HepG2 (cell line): ENCODE data around the gene TFEB. TPM values are rescaled to one million over a fixed set of nuclear protein-coding genes. Genes with fewer than 3 reads are reported as not detected.
A peak's percentile ranks its signal among the peaks of the same experiment; 100 is the strongest.

Experiments
- AGO2 ChIP-seq: fragments of 200-400 bp; formaldehyde crosslinking; optimal IDR thresholded peaks from 2 replicates; pipeline ENCODE3; 2017; ENCODE audit warnings: mild to moderate bottlenecking, low read depth, low read length, moderate library complexity
- ATAD3A ChIP-seq: sonication (generic); formaldehyde crosslinking; IDR thresholded peaks from 2 replicates; pipeline ENCODE4 v1.4.0; 2020; ENCODE audit warnings: missing genetic modification reagents
- CREBL2 ChIP-seq: sonication (generic); formaldehyde crosslinking; IDR thresholded peaks from 2 replicates; pipeline ENCODE4 v1.8.1; 2023; ENCODE audit warnings: missing genetic modification reagents, mild to moderate bottlenecking, borderline replicate concordance
- FUBP1 ChIP-seq: sonication (generic); formaldehyde crosslinking; IDR thresholded peaks from 2 replicates; pipeline ENCODE4 v1.5.1; 2020; ENCODE audit warnings: missing genetic modification reagents, mild to moderate bottlenecking, borderline replicate concordance
- GTF2F1 ChIP-seq: fragments of 150-350 bp; IDR thresholded peaks from 2 replicates; pipeline ENCODE4 v1.6.1; 2014; ENCODE audit warnings: low read length
- KLF11 ChIP-seq: IDR thresholded peaks from 2 replicates; pipeline ENCODE4 v1.6.1; 2016; ENCODE audit warnings: missing compliant biosample characterization
- MTF2 ChIP-seq: sonication (generic); formaldehyde crosslinking; IDR thresholded peaks from 2 replicates; pipeline ENCODE4 v1.5.0; 2020; ENCODE audit warnings: missing genetic modification reagents, borderline replicate concordance
- NFKB2 ChIP-seq: sonication (generic); formaldehyde crosslinking; IDR thresholded peaks from 2 replicates; pipeline ENCODE4 v1.4.0; 2020; ENCODE audit warnings: missing genetic modification reagents, borderline replicate concordance
- NONO ChIP-seq, 2 experiments: fragments of 450-650 bp in 1 of 2; sonication (generic) in 1 of 2; formaldehyde crosslinking in 1 of 2; IDR thresholded peaks in 1 of 2; conservative IDR thresholded peaks in 1 of 2; 2 replicates each; pipeline versions ENCODE4 v1.6.1 to v1.8.0; 2017 to 2022; ENCODE audit warnings: mild to moderate bottlenecking in 1 of 2, missing genetic modification reagents in 1 of 2, moderate library complexity in 1 of 2
- NR2F1 ChIP-seq, 2 experiments: fragments of 450-650 bp in 1 of 2; formaldehyde crosslinking in 1 of 2; IDR thresholded peaks; 2 replicates each; pipeline versions ENCODE4 v1.5.0 to v1.6.1; 2016 to 2020; ENCODE audit warnings: mild to moderate bottlenecking in 1 of 2, missing compliant biosample characterization in 1 of 2, missing genetic modification reagents in 1 of 2, moderate library complexity in 1 of 2
- PCBP1 ChIP-seq: fragments of 200-400 bp; formaldehyde crosslinking; IDR thresholded peaks from 2 replicates; pipeline ENCODE4 v1.6.1; 2017; ENCODE audit warnings: mild to moderate bottlenecking, low read depth, low read length, borderline replicate concordance
- SALL1 ChIP-seq: sonication (generic); formaldehyde crosslinking; IDR thresholded peaks from 2 replicates; pipeline ENCODE4 v1.8.0; 2022; ENCODE audit warnings: mild to moderate bottlenecking, missing genetic modification reagents
- ZNF142 ChIP-seq: sonication (generic); formaldehyde crosslinking; IDR thresholded peaks from 2 replicates; pipeline ENCODE4 v1.4.0; 2020; ENCODE audit warnings: missing genetic modification reagents
- ZNF44 ChIP-seq: sonication (generic); formaldehyde crosslinking; IDR thresholded peaks from 2 replicates; pipeline ENCODE4 v1.5.1; 2020; ENCODE audit warnings: mild to moderate bottlenecking, missing genetic modification reagents
- ZNF567 ChIP-seq: sonication (generic); formaldehyde crosslinking; IDR thresholded peaks from 2 replicates; pipeline ENCODE4 v1.8.1; 2023; ENCODE audit warnings: mild to moderate bottlenecking, missing genetic modification reagents, borderline replicate concordance
- ZNF609 ChIP-seq: sonication (generic); formaldehyde crosslinking; IDR thresholded peaks from 2 replicates; pipeline ENCODE4 v1.4.0; 2020; ENCODE audit warnings: mild to moderate bottlenecking, missing genetic modification reagents, borderline replicate concordance
- ZNF720 ChIP-seq: sonication (generic); formaldehyde crosslinking; IDR thresholded peaks from 2 replicates; pipeline ENCODE4 v1.4.0; 2020; ENCODE audit warnings: missing genetic modification reagents
- polyA plus RNA-seq, 8 experiments: library from polyadenylated mRNA; depleted of rRNA in 3 of 8; stranded (reverse) in 7 of 8; unstranded in 1 of 8; fragments of >200 nt; fragmentation: Illumina TruSeq in 4 of 8; extraction: Trizol in 4 of 8; gene quantifications; 2 replicates each; pipeline versions ENCODE4 v1.2.1 to v1.2.3, GENCODE V29; 2011 to 2016; ENCODE audit warnings: low read depth in 4 of 8, missing spikeins in 1 of 8, mixed read lengths in 1 of 8; ENCODE audit not compliant: insufficient read depth in 1 of 8
- total RNA-seq, 5 experiments: library from RNA; depleted of rRNA; stranded (reverse); fragments of >200 nt; fragmentation: Illumina TruSeq; extraction: Trizol; gene quantifications; 2 replicates each; pipeline ENCODE4 v1.2.3, GENCODE V29; 2016; ENCODE audit warnings: low read depth in 1 of 5

The TFEB gene
- total and polyA plus RNA-seq, 2 of the 13 experiments (the other 11 are each of a cell fraction or from before 2014, with no cell fraction given) = 13.3 to 18.7 TPM

DNA sequence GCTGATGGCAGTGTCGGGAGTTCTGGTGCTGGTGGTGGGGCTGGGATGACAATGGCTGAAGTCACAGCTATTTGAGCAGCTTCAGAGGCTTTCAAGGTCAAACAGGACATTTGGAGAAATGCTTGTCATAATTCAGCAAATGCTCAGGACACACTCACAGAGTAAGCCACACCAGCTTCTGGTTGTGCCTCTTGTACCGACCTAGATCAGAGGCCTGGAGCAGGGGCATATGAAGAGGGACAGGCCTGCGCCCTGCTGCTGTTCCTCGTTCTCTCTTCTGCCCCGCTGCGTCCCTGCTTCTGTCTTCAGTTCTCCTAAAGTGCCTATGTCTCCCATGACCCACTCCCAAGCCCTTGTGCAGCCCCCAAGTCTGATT, 12.7 kb upstream of the TFEB start (continued):
- TF ChIP-seq ZNF609 (CRISPR knock-in tag) = no peak
- TF ChIP-seq GTF2F1 = no peak
- TF ChIP-seq NONO (IDR thresholded peaks at IDR 0.05) = no peak
- no peak for TF ChIP-seq NONO (CRISPR knock-in tag; conservative IDR thresholded peaks at IDR 0.05)
- TF ChIP-seq ATAD3A (CRISPR knock-in tag) = no peak
- TF ChIP-seq SALL1 (CRISPR knock-in tag) = 0 out of 2 replicates have a peak, but pooled peaks have one; percentile 10
- no peak for TF ChIP-seq ZNF720 (CRISPR knock-in tag)
- 0 out of 2 replicates have a peak, but pooled peaks have one; percentile 17 for TF ChIP-seq ZNF44
- TF ChIP-seq ZNF567 (CRISPR knock-in tag) = 0 out of 2 replicates have a peak, but pooled peaks have one; percentile 12
- TF ChIP-seq ZNF142 = no peak
- TF ChIP-seq NR2F1 (CRISPR knock-in tag; IDR thresholded peaks at IDR 0.05) = peak in 1 of 2 experiments; percentile 3; a peak in 1 of 4 replicates
- TF ChIP-seq NFKB2 (CRISPR knock-in tag) = no peak
- no peak for TF ChIP-seq MTF2 (CRISPR knock-in tag)
- no peak for TF ChIP-seq FUBP1 (CRISPR knock-in tag)
- no peak for TF ChIP-seq CREBL2 (CRISPR knock-in tag)
- TF ChIP-seq PCBP1 = no peak
- peak; percentile 40 for TF ChIP-seq AGO2
- TF ChIP-seq KLF11 (CRISPR knock-in tag) = no peak
